ENCODE results near the gene C6orf89.

C6orf89 gene

GRCh38 chr6:36839749-36840431, 45.9 kb upstream of the C6orf89 start:
- H3K4me3 ChIP-seq (ENCODE audit: low read depth, low read length), result no peak overlapping the region
- TF ChIP-seq CTCF (IDR thresholded peaks at IDR 0.05; ENCODE audit: borderline replicate concordance, insufficient read depth, low read depth, low read length), result no peak

GRCh38 chr6:36840432-36841403, 45.0 kb upstream of the C6orf89 start:
- no peak overlapping the region for H3K4me3 ChIP-seq (ENCODE audit: low read depth, low read length)
- TF ChIP-seq CTCF (IDR thresholded peaks at IDR 0.05; ENCODE audit: borderline replicate concordance, insufficient read depth, low read depth, low read length), result no peak

- no peak overlapping the region for H3K4me3 ChIP-seq (ENCODE audit: low read depth, low read length)
- no peak for TF ChIP-seq CTCF (IDR thresholded peaks at IDR 0.05; ENCODE audit: borderline replicate concordance, insufficient read depth, low read depth, low read length)
These were observed 44.0 kb upstream of the C6orf89 start for GRCh38 chr6:36841756-36842155.

GRCh38 chr6:36843170-36843569, 42.6 kb upstream of the C6orf89 start:
- no peak for TF ChIP-seq CTCF (IDR thresholded peaks at IDR 0.05; ENCODE audit: borderline replicate concordance, insufficient read depth, low read depth, low read length)

GRCh38 chr6:36844232-36845170, 41.3 kb upstream of the C6orf89 start:
- TF ChIP-seq CTCF (IDR thresholded peaks at IDR 0.05; ENCODE audit: borderline replicate concordance, insufficient read depth, low read depth, low read length), result no peak
- no peak overlapping the region for H3K4me3 ChIP-seq (ENCODE audit: low read depth, low read length)

More at GRCh38 chr6:36843170-36843569, 42.6 kb upstream of the C6orf89 start:
- no peak overlapping the region for H3K4me3 ChIP-seq (ENCODE audit: low read depth, low read length)

GRCh38 chr6:36845233-36845632, 40.5 kb upstream of the C6orf89 start:
- no peak for TF ChIP-seq CTCF (IDR thresholded peaks at IDR 0.05; ENCODE audit: borderline replicate concordance, insufficient read depth, low read depth, low read length)
- H3K4me3 ChIP-seq (ENCODE audit: low read depth, low read length), result no peak overlapping the region
